SKM-1 (cell line): ENCODE measurements around the gene SSU72.

Experiments
- DNase-seq: peaks from one replicate; lab custom pipeline; 2025; ENCODE audit not compliant: unreplicated experiment; lab: John Stamatoyannopoulos, UW

SSU72 gene

GRCh38 chr1:1574721-1575537, at the start of gene SSU72:
SSU72 (minus strand) TSS chr1:1574863; CDS start chr1:1574557, 306 bp downstream.
- peak; percentile 70 for DNase-seq

- no peak for DNase-seq
Measured at GRCh38 chr1:1623631-1624442, 49.2 kb upstream of the SSU72 start.

- no peak for DNase-seq
Measured at GRCh38 chr1:1623181-1623630, 48.5 kb upstream of the SSU72 start.

GRCh38 chr1:1622788-1623094, 48.1 kb upstream of the SSU72 start:
- no peak for DNase-seq

GRCh38 chr1:1622010-1622787, 47.5 kb upstream of the SSU72 start:
- DNase-seq, result no peak

- no peak for DNase-seq
Measured at GRCh38 chr1:1621173-1622009, 46.7 kb upstream of the SSU72 start.

- DNase-seq, result no peak
Measured at GRCh38 chr1:1620433-1621139, 45.9 kb upstream of the SSU72 start.

GRCh38 chr1:1619917-1620361, 45.3 kb upstream of the SSU72 start:
- no peak for DNase-seq

GRCh38 chr1:1618396-1619068, 43.9 kb upstream of the SSU72 start:
- DNase-seq, result no peak

- DNase-seq, result no peak
Measured at GRCh38 chr1:1617925-1618324, 43.3 kb upstream of the SSU72 start.

GRCh38 chr1:1617516-1617915, 42.9 kb upstream of the SSU72 start:
- no peak for DNase-seq

- DNase-seq, result no peak
Measured at GRCh38 chr1:1616838-1617237, 42.2 kb upstream of the SSU72 start.

- no peak for DNase-seq
Measured at GRCh38 chr1:1616045-1616790, 41.6 kb upstream of the SSU72 start.

- DNase-seq, result peak; percentile 93
Measured at GRCh38 chr1:1615256-1616044, 40.8 kb upstream of the SSU72 start, which contains the start of gene MIB2. MIB2 (plus strand) TSS chr1:1615500; CDS start chr1:1623453, 7,953 bp downstream.

- DNase-seq, result no peak
Measured at GRCh38 chr1:1614954-1615255, 40.2 kb upstream of the SSU72 start.

GRCh38 chr1:1614204-1614953, 39.7 kb upstream of the SSU72 start:
- DNase-seq, result peak; percentile 50

GRCh38 chr1:1613509-1614082, 38.9 kb upstream of the SSU72 start:
- DNase-seq, result no peak
